Spleen (tissue), 11 donors: Measurements from ENCODE around the gene PCID2. TPM values are rescaled to one million over a fixed set of nuclear protein-coding genes. Genes with fewer than 3 reads are reported as not detected.

Source experiments
- DNase-seq: peaks from one replicate; pipeline ENCODE4 v3.0.0-alpha.2; 2020
- H3K27ac ChIP-seq, 8 donors: fragments of 200-600 bp; sonication (generic) in 7 of 8; 1 replicate in 4 of 8; 2 replicates in 4 of 8; pipeline versions ENCODE4 v1.5.0 to v1.8.0; 2016 to 2021; ENCODE audit warnings: inconsistent platforms in 4 of 8, mild to moderate bottlenecking in 4 of 8, moderate library complexity in 1 of 8
- H3K27me3 ChIP-seq, 7 donors: fragments of 200-600 bp; sonication (generic) in 6 of 7; replicated peaks in 1 of 7; 1 replicate in 4 of 7; 2 replicates in 3 of 7; pipeline versions ENCODE4 v1.5.0 to v1.8.0; 2016 to 2021; ENCODE audit warnings: inconsistent platforms in 3 of 7, mild to moderate bottlenecking in 1 of 7
- H3K36me3 ChIP-seq, 6 donors: fragments of 200-600 bp; sonication (generic) in 5 of 6; 1 replicate in 4 of 6; 2 replicates in 2 of 6; pipeline versions ENCODE4 v1.5.0 to v1.8.0; 2016 to 2021; ENCODE audit warnings: inconsistent platforms in 2 of 6
- H3K4me1 ChIP-seq, 6 donors: fragments of 200-600 bp; sonication (generic) in 5 of 6; 1 replicate in 3 of 6; 2 replicates in 3 of 6; pipeline versions ENCODE4 v1.5.0 to v1.8.0; 2016 to 2021; ENCODE audit warnings: inconsistent platforms in 3 of 6
- H3K4me3 ChIP-seq, 8 donors: fragments of 200-600 bp; sonication (generic) in 7 of 8; 1 replicate in 4 of 8; 2 replicates in 4 of 8; pipeline versions ENCODE4 v1.5.0 to v1.8.0; 2016 to 2021; ENCODE audit warnings: inconsistent platforms in 4 of 8, mild to moderate bottlenecking in 4 of 8, moderate library complexity in 2 of 8
- H3K9me3 ChIP-seq, 8 donors: fragments of 200-600 bp; sonication (generic) in 7 of 8; 1 replicate in 4 of 8; 2 replicates in 4 of 8; pipeline versions ENCODE4 v1.5.0 to v1.8.0; 2016 to 2021; ENCODE audit warnings: inconsistent platforms in 4 of 8
- POLR2A ChIP-seq, 3 donors: fragments of 450-650 bp; IDR thresholded peaks; one replicate each; pipeline ENCODE4 v1.5.1; 2017; ENCODE audit warnings: antibody characterized with exemption in 3 of 3, mild to moderate bottlenecking in 1 of 3
- POLR2AphosphoS5 ChIP-seq, 3 donors: sonication (generic); formaldehyde crosslinking; IDR thresholded peaks; one replicate each; pipeline ENCODE4 v1.5.1; 2017; ENCODE audit warnings: antibody characterized with exemption in 3 of 3
- WGBS, 5 donors: extraction: QIAGEN DNeasy Blood & Tissue Kit in 3 of 5; methylation state at CpG; one replicate each; pipeline versions ENCODE4 v1.1.5 to v1.1.7; 2013 to 2018; 5-methylcytosine and 5-hydroxymethylcytosine counted together
- intact Hi-C: fragments of 100-400 bp; cut with DNase I; formaldehyde crosslinking; loops from one replicate; pipeline ENCODE4 v1.15.0; 2023; ENCODE audit warnings: low total_unique reads
- polyA plus RNA-seq, 3 donors: library from polyadenylated mRNA; stranded (reverse); fragments of 200-250 nt; gene quantifications; one replicate each; pipeline ENCODE4 v1.2.1, GENCODE V29; 2013
- total RNA-seq, 7 donors: library from RNA; depleted of rRNA in 3 of 7; stranded (reverse); fragments of >200 nt in 3 of 7; fragmentation: NEBNext Ultra II Directional in 4 of 7; extraction: Animal tissue kit (Norgen Biotek cat#: 25700) in 4 of 7; gene quantifications; one replicate each; pipeline versions ENCODE4 v1.1.0 to v1.2.1, GENCODE V29; 2016 to 2021
- TF ChIP-seq, protein P1 (sequence below), 11 experiments: fragments of 200-600 bp in 7 of 11; fragments of 450-650 bp in 4 of 11; sonication (generic) in 4 of 11; IDR thresholded peaks in 8 of 11; conservative IDR thresholded peaks in 3 of 11; 1 replicate in 7 of 11; 2 replicates in 4 of 11; pipeline versions ENCODE4 v1.4.0 to v1.8.0; 2016 to 2021; ENCODE audit warnings: antibody characterized with exemption in 11 of 11, inconsistent platforms in 4 of 11, mild to moderate bottlenecking in 1 of 11
- donor health status: healthy with polysubstance abuse.
- donor health status: DM: no; HTN: no; CAD: no; lungs with moderate emphysema.
- donor health status: DM: no; HTN: no; CAD: no.
- donor health status: Bipolar disorder and iron deficiency.
- donor health status: healthy.
- donor health status: DM: no; HTN: no; CAD: no.
- donor health status: DM: yes; HTN: yes; CAD: no.

PCID2 gene
- total and polyA plus RNA-seq, 10 donors: 34.3 to 71.0 (median 45.1) TPM

DNA sequence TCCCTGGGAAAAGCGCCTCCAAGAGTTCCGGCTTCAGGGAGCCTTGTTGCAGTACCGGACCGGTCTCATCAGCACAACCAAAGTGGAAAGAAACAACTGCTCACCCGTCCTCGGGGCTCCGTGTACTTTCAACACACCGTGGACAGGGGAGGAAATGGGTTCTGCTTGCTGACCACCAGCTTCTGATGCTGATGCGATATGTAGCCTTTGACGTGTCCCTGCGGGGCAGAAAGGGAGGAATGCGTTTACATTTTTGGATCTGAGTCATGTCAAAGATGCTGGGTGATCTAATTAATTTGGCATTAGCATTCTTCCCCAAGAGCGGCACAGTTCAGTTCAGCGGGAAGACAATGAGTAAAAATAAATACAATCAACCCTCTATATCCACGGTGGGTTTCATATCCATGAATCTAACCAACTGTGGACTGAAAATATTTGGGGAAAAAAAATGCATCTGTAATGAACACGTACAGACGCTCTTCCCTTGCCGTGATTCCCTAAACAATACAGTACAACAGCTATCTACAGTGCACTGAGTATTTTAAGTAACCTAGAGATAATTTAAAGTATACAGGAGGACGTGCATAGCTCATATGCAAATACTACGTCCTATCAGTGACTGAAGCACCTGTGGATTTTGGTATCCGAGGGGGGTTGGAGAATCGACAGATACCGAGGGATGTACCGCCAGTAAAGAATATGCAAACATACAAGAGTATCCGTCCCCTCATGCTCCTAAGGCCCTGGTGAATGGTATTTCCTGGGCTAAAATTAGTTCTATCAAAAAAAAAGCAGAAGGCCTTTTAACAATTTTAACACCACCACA is 30.2 kb downstream of the PCID2 start:
- WGBS, 5 donors: 91 to 95% (median 93%) methylated on average over 25 of the region's 25 CpGs
- intact Hi-C loops: no loop called here
- Histone ChIP-seq H3K27me3 (no peaks in the 10 kb centered on the region), H3K27ac (peak overlapping the region in 1 of 8 donors; percentile 41), H3K36me3 (peaks cover 5 to 94% (median 74%) of the 10 kb centered on the region in 6 donors), H3K4me1 (peaks cover 0 to 40% (median 21%) of the 10 kb centered on the region in 6 donors), H3K9me3 (no peaks in the 10 kb centered on the region), H3K4me3 (no peak overlapping the region)
- no peak for DNase-seq
- TF ChIP-seq, protein P1, sequence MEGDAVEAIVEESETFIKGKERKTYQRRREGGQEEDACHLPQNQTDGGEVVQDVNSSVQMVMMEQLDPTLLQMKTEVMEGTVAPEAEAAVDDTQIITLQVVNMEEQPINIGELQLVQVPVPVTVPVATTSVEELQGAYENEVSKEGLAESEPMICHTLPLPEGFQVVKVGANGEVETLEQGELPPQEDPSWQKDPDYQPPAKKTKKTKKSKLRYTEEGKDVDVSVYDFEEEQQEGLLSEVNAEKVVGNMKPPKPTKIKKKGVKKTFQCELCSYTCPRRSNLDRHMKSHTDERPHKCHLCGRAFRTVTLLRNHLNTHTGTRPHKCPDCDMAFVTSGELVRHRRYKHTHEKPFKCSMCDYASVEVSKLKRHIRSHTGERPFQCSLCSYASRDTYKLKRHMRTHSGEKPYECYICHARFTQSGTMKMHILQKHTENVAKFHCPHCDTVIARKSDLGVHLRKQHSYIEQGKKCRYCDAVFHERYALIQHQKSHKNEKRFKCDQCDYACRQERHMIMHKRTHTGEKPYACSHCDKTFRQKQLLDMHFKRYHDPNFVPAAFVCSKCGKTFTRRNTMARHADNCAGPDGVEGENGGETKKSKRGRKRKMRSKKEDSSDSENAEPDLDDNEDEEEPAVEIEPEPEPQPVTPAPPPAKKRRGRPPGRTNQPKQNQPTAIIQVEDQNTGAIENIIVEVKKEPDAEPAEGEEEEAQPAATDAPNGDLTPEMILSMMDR (IDR thresholded peaks at IDR 0.05 in 8 of 11, conservative IDR thresholded peaks at IDR 0.05 in 3 of 11): no peak
- TF ChIP-seq POLR2A (IDR thresholded peaks at IDR 0.05): no peak

DNA sequence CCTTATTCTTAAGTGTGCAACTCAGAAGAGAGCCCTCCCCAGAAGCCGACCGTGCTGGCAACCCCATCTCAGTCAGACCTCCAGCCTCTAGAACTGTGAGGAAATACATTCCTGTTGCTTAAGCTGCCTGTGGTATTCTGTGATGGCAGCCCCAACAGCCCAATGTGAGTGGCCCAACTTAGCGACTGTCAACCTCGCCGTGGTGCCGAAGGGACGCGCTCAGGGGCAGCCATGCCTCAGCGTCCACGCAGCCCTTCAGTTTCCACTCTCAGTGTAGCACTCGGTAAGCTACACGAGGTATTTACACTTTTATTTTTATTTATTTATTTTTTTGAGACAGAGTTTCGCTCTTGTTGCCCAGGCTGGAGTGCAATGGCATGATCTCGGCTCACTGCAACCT is 31.6 kb downstream of the PCID2 start:
- Histone ChIP-seq H3K27ac (peak overlapping the region in 5 of 8 donors; percentile 16 to 80 (median 59)), H3K9me3 (no peaks in the 10 kb centered on the region), H3K4me1 (peaks cover 0 to 35% (median 21%) of the 10 kb centered on the region in 6 donors), H3K4me3 (no peak overlapping the region), H3K27me3 (no peaks in the 10 kb centered on the region), H3K36me3 (peaks cover 5 to 92% (median 65%) of the 10 kb centered on the region in 6 donors)
- intact Hi-C loops: no loop called here
- DNase-seq: no peak
- WGBS, 5 donors: 91 to 96% (median 95%) methylated on average over 14 of the region's 14 CpGs
- TF ChIP-seq, protein P1 (IDR thresholded peaks at IDR 0.05 in 8 of 11, conservative IDR thresholded peaks at IDR 0.05 in 3 of 11): no peak
- TF ChIP-seq POLR2A (IDR thresholded peaks at IDR 0.05) (no peak), POLR2AphosphoS5 (IDR thresholded peaks at IDR 0.05) (no peak)

DNA sequence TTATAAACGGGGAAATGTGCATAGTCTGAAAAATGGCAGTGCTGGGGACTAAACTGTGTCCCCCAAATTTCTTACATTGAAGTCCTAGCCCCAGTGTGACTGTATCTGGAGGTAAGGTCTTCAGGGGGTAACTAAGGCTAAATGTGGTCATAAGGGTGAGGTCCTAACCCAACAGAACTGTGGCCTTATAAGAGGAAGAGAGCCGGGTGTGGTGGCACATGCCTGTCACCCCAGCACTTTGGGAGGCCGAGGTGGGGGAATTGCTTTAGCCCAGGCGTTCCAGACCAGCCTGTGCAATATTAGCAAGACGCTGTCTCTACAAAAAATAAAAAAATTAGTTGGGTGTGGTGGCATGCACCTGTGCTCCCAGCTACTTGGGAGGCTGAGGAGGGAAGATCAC is 32.2 kb downstream of the PCID2 start:
- Histone ChIP-seq H3K27ac (peak overlapping the region in 6 of 8 donors; percentile 15 to 80 (median 59)), H3K36me3 (peaks cover 5 to 92% (median 65%) of the 10 kb centered on the region in 6 donors), H3K9me3 (no peaks in the 10 kb centered on the region), H3K4me1 (peaks cover 0 to 41% (median 21%) of the 10 kb centered on the region in 6 donors), H3K27me3 (no peaks in the 10 kb centered on the region), H3K4me3 (no peak overlapping the region)
- intact Hi-C loops: no loop called here
- DNase-seq: peak; percentile 82
- WGBS, 5 donors: 50 to 74% (median 55%) methylated on average over 5 of the region's 5 CpGs
- TF ChIP-seq POLR2AphosphoS5 (IDR thresholded peaks at IDR 0.05) (no peak), POLR2A (IDR thresholded peaks at IDR 0.05) (no peak)
- TF ChIP-seq, protein P1 (IDR thresholded peaks at IDR 0.05 in 8 of 11, conservative IDR thresholded peaks at IDR 0.05 in 3 of 11): no peak

DNA sequence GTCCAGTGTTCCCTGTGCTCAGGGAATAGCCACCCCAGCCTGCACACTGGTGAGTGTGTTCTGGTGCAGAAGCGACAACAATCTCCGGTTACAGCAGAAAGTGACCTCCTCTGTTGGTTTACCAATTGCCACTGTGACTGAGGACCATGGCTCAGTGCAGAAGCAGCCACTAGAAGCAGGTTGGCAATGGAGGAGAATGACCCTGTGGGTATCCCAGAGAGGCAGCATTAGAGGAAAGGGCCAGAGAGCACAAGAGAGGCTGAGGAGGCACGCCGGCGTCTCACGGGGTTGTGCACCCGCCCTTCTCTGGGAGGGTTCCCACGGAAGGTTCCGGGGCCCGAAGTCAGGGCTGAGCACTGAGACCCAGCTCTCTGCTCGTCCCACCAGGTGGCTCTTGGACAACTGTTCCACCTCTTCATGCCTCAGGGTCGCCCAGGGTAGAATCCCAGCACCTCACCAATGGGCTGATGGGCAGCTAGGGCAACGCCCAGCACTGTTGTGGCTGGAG is 36.0 kb downstream of the PCID2 start:
- H3K27me3 ChIP-seq: no peaks in the 10 kb centered on the region
- H3K27ac ChIP-seq: no peak overlapping the region
- intact Hi-C loops: no loop called here
- peaks cover 0 to 68% (median 29%) of the 10 kb centered on the region in 6 donors for H3K36me3 ChIP-seq
- peaks cover 0 to 35% (median 14%) of the 10 kb centered on the region in 6 donors for H3K4me1 ChIP-seq
- TF ChIP-seq POLR2A (IDR thresholded peaks at IDR 0.05): no peak
- no peak for TF ChIP-seq POLR2AphosphoS5 (IDR thresholded peaks at IDR 0.05)
- TF ChIP-seq, protein P1 (IDR thresholded peaks at IDR 0.05 in 8 of 11, conservative IDR thresholded peaks at IDR 0.05 in 3 of 11): no peak
- no peak for DNase-seq
- H3K4me3 ChIP-seq: no peak overlapping the region
- WGBS, 5 donors: 94 to 97% (median 95%) methylated on average over 4 to 13 of the region's 13 CpGs
- H3K9me3 ChIP-seq: peaks cover 0 to 8% (median 0%) of the 10 kb centered on the region in 8 donors
